GM23338 (cell line): Measurements from ENCODE around the gene NDC80. TPM values are rescaled to one million over a fixed set of nuclear protein-coding genes. Genes with fewer than 3 reads are reported as not detected.

Experiments used
- ATAC-seq: fragments of 200-7000 bp; cut with Tn5 transposase; 3 replicates; pipeline ENCODE4 v1.9.1; 2020
- DNase-seq: peaks from one replicate; pipeline ENCODE4 v3.0.0-alpha.2; 2015; ENCODE audit warnings: low spot score
- H2AFZ ChIP-seq: fragments of 200-600 bp; sonication (generic); 2 replicates; pipeline ENCODE4 v1.8.0; 2016; ENCODE audit warnings: antibody characterized with exemption, mild to moderate bottlenecking, moderate library complexity
- H3F3A ChIP-seq: fragments of 200-600 bp; sonication (generic); replicated peaks from 2 replicates; pipeline ENCODE4 v1.8.0; 2017; ENCODE audit warnings: antibody characterized with exemption, mixed run types, low read depth
- H3K27ac ChIP-seq: fragments of 200-600 bp; sonication (generic); 2 replicates; pipeline ENCODE4 v1.6.1; 2016; ENCODE audit warnings: low read depth
- H3K27me3 ChIP-seq: fragments of 200-600 bp; sonication (generic); 2 replicates; pipeline ENCODE4 v1.8.0; 2016; ENCODE audit warnings: mild to moderate bottlenecking, mixed run types, moderate library complexity; ENCODE audit not compliant: insufficient read depth
- H3K36me3 ChIP-seq: fragments of 200-600 bp; sonication (generic); 2 replicates; pipeline ENCODE4 v1.8.0; 2016; ENCODE audit warnings: mild to moderate bottlenecking; ENCODE audit not compliant: insufficient read depth
- H3K4me1 ChIP-seq: fragments of 200-600 bp; sonication (generic); 2 replicates; pipeline ENCODE4 v1.8.0; 2016; ENCODE audit warnings: mild to moderate bottlenecking, moderate library complexity; ENCODE audit not compliant: insufficient read depth
- H3K4me2 ChIP-seq: fragments of 200-600 bp; sonication (generic); 2 replicates; pipeline ENCODE4 v1.7.1; 2017; ENCODE audit warnings: mixed run types
- H3K4me3 ChIP-seq: fragments of 200-600 bp; sonication (generic); 2 replicates; pipeline ENCODE4 v1.6.1; 2016; ENCODE audit warnings: mixed run types
- H3K79me2 ChIP-seq: fragments of 200-600 bp; sonication (generic); replicated peaks from 2 replicates; pipeline ENCODE4 v1.8.0; 2017; ENCODE audit warnings: mild to moderate bottlenecking; ENCODE audit not compliant: insufficient read depth
- H3K9me2 ChIP-seq: fragments of 200-600 bp; sonication (generic); 2 replicates; pipeline ENCODE4 v1.8.0; 2017; ENCODE audit not compliant: insufficient read depth
- H4K20me1 ChIP-seq: fragments of 200-600 bp; sonication (generic); replicated peaks from 2 replicates; pipeline ENCODE4 v1.8.0; 2017; ENCODE audit warnings: mild to moderate bottlenecking; ENCODE audit not compliant: insufficient read depth
- H3K27ac Mint-ChIP-seq: 2 replicates; pipeline ENCODE4 v1.8.0; 2020; ENCODE audit warnings: inconsistent platforms, mild to moderate bottlenecking, moderate library complexity, mixed read lengths
- H3K27me3 Mint-ChIP-seq: 3 replicates; pipeline ENCODE4 v1.8.0; 2022; ENCODE audit warnings: low read depth, mild to moderate bottlenecking, moderate library complexity, mixed read lengths, inconsistent platforms; ENCODE audit not compliant: insufficient read depth, poor library complexity
- H3K36me3 Mint-ChIP-seq: 3 replicates; pipeline ENCODE4 v1.8.0; 2021; ENCODE audit warnings: low read depth, mild to moderate bottlenecking, inconsistent platforms, moderate library complexity, mixed read lengths
- H3K4me1 Mint-ChIP-seq: 3 replicates; pipeline ENCODE4 v1.8.0; 2020; ENCODE audit warnings: mild to moderate bottlenecking, inconsistent platforms, mixed read lengths
- H3K4me3 Mint-ChIP-seq: 3 replicates; pipeline ENCODE4 v1.8.0; 2021; ENCODE audit warnings: moderate library complexity, mild to moderate bottlenecking, inconsistent platforms, mixed read lengths
- H3K9me3 Mint-ChIP-seq: 3 replicates; pipeline ENCODE4 v1.8.0; 2020; ENCODE audit warnings: moderate library complexity, mild to moderate bottlenecking, inconsistent platforms, mixed read lengths
- EZH2 ChIP-seq: fragments of 200-600 bp; sonication (generic); IDR thresholded peaks from one replicate; pipeline ENCODE4 v1.8.0; 2017; ENCODE audit warnings: antibody characterized with exemption, mild to moderate bottlenecking, low read depth; ENCODE audit not compliant: unreplicated experiment
- EZH2phosphoT487 ChIP-seq: fragments of 200-600 bp; sonication (generic); IDR thresholded peaks from one replicate; pipeline ENCODE4 v1.8.1; 2018; ENCODE audit warnings: antibody characterized with exemption; ENCODE audit not compliant: unreplicated experiment
- NANOG ChIP-seq: IDR thresholded peaks from 2 replicates; pipeline ENCODE4 v1.6.1; 2016; ENCODE audit warnings: antibody characterized with exemption, borderline replicate concordance
- POLR2AphosphoS5 ChIP-seq: IDR thresholded peaks from 2 replicates; pipeline ENCODE4 v1.6.1; 2016; ENCODE audit warnings: antibody characterized with exemption, low read depth
- STAT1 ChIP-seq: IDR thresholded peaks from one replicate; pipeline ENCODE4 v1.6.1; 2016; ENCODE audit warnings: antibody characterized with exemption; ENCODE audit not compliant: unreplicated experiment
- ZNF331 ChIP-seq: fragments of 250-450 bp; sonication (Bioruptor Pico); IDR thresholded peaks from 2 replicates; pipeline ENCODE4 v1.5.0; 2020; ENCODE audit warnings: low read depth, mild to moderate bottlenecking, moderate library complexity
- polyA plus RNA-seq: library from polyadenylated mRNA; unstranded; fragments of >200 nt; fragmentation: Nextera tagmentation; extraction: Ambion mirVana; gene quantifications from 2 replicates; pipeline ENCODE4 v1.2.1, GENCODE V29; 2016
- total RNA-seq: library from RNA; depleted of rRNA; stranded (reverse); fragments of >200 nt; shearing (Covaris generic); gene quantifications from 2 replicates; pipeline ENCODE4 v1.2.3, GENCODE V29; 2014
- TF ChIP-seq, protein P1 (sequence below): IDR thresholded peaks from 2 replicates; pipeline ENCODE4 v1.6.1; 2016; ENCODE audit warnings: antibody characterized with exemption
- TF ChIP-seq, protein P2 (sequence below): IDR thresholded peaks from one replicate; pipeline ENCODE4 v1.6.1; 2018; ENCODE audit warnings: antibody characterized with exemption; ENCODE audit not compliant: unreplicated experiment
- TF ChIP-seq, protein P3 (sequence below), 2 experiments: fragments of 200-600 bp in 1 of 2; sonication (generic) in 1 of 2; conservative IDR thresholded peaks; 2 replicates each; pipeline versions ENCODE4 v1.5.1 to v1.6.1; 2016 to 2017; ENCODE audit warnings: antibody characterized with exemption in 2 of 2, low read depth in 2 of 2, mild to moderate bottlenecking in 2 of 2, moderate library complexity in 1 of 2

Gene NDC80
- total and polyA plus RNA-seq, 2 experiments from 2014 or later = 36.6 to 58.4 TPM

DNA sequence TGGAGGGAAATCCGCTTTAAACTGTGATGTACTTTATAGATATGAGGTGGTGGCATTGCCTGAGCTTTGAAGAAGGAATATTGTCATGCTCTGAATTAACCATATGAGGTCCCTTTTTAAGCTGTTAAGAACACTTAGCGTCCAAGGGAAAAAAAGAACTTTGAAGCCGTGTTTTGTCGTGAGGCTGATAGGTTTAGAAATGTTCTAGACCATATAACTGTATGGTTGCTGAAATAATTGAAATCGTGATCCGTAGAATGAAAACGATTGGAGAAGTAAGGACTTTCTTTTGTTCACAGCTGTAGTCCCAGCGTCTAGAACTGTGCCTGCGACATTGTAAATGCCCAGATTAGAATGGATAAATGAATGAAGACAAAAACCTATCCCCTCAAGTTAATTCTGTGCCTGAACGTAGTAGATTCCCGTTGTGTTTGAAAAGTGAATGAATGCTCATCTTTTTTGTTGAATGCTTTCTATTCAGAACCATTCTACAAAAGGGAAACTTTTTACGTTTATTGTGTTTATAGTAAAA lies 85.7 kb downstream of the NDC80 start:
- no peak for TF ChIP-seq STAT1
- TF ChIP-seq, protein P1, sequence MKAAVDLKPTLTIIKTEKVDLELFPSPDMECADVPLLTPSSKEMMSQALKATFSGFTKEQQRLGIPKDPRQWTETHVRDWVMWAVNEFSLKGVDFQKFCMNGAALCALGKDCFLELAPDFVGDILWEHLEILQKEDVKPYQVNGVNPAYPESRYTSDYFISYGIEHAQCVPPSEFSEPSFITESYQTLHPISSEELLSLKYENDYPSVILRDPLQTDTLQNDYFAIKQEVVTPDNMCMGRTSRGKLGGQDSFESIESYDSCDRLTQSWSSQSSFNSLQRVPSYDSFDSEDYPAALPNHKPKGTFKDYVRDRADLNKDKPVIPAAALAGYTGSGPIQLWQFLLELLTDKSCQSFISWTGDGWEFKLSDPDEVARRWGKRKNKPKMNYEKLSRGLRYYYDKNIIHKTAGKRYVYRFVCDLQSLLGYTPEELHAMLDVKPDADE = no peak
- TF ChIP-seq, protein P2, sequence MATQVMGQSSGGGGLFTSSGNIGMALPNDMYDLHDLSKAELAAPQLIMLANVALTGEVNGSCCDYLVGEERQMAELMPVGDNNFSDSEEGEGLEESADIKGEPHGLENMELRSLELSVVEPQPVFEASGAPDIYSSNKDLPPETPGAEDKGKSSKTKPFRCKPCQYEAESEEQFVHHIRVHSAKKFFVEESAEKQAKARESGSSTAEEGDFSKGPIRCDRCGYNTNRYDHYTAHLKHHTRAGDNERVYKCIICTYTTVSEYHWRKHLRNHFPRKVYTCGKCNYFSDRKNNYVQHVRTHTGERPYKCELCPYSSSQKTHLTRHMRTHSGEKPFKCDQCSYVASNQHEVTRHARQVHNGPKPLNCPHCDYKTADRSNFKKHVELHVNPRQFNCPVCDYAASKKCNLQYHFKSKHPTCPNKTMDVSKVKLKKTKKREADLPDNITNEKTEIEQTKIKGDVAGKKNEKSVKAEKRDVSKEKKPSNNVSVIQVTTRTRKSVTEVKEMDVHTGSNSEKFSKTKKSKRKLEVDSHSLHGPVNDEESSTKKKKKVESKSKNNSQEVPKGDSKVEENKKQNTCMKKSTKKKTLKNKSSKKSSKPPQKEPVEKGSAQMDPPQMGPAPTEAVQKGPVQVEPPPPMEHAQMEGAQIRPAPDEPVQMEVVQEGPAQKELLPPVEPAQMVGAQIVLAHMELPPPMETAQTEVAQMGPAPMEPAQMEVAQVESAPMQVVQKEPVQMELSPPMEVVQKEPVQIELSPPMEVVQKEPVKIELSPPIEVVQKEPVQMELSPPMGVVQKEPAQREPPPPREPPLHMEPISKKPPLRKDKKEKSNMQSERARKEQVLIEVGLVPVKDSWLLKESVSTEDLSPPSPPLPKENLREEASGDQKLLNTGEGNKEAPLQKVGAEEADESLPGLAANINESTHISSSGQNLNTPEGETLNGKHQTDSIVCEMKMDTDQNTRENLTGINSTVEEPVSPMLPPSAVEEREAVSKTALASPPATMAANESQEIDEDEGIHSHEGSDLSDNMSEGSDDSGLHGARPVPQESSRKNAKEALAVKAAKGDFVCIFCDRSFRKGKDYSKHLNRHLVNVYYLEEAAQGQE = no peak
- TF ChIP-seq POLR2AphosphoS5 = no peak
- TF ChIP-seq ZNF331 (CRISPR knock-in tag) = no peak
- no peak for TF ChIP-seq EZH2phosphoT487
- TF ChIP-seq EZH2 = no peak
- no peak for TF ChIP-seq NANOG
- TF ChIP-seq, protein P3, sequence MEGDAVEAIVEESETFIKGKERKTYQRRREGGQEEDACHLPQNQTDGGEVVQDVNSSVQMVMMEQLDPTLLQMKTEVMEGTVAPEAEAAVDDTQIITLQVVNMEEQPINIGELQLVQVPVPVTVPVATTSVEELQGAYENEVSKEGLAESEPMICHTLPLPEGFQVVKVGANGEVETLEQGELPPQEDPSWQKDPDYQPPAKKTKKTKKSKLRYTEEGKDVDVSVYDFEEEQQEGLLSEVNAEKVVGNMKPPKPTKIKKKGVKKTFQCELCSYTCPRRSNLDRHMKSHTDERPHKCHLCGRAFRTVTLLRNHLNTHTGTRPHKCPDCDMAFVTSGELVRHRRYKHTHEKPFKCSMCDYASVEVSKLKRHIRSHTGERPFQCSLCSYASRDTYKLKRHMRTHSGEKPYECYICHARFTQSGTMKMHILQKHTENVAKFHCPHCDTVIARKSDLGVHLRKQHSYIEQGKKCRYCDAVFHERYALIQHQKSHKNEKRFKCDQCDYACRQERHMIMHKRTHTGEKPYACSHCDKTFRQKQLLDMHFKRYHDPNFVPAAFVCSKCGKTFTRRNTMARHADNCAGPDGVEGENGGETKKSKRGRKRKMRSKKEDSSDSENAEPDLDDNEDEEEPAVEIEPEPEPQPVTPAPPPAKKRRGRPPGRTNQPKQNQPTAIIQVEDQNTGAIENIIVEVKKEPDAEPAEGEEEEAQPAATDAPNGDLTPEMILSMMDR (conservative IDR thresholded peaks at IDR 0.05; ENCODE audit: low read depth in 2 of 2) = no peak
- no peak overlapping the region for H3K27ac ChIP-seq
- H2AFZ ChIP-seq = no peak overlapping the region

More for the DNA sequence above, 85.7 kb downstream of the NDC80 start:
- Histone ChIP-seq H3F3A (no peaks in the 10 kb centered on the region; the same call in 1 of the 2 replicates), H3K4me2 (peak overlapping the region; percentile 94), H3K9me2 (no peaks in the 10 kb centered on the region), H4K20me1 (peaks cover 34% of the 10 kb centered on the region), H3K4me1 (peaks cover 19% of the 10 kb centered on the region), H3K27me3 (peaks cover 54% of the 10 kb centered on the region), H3K79me2 (peaks cover 57% of the 10 kb centered on the region), H3K36me3 (0 out of 2 replicates have a peak, but pooled peaks cover 3% of the 10 kb centered on the region), H3K4me3 (peak overlapping the region; percentile 85)
- no peak for DNase-seq
- H3K36me3 Mint-ChIP-seq = peaks cover 15% of the 10 kb centered on the region
- peak overlapping the region; percentile 94 for H3K4me3 Mint-ChIP-seq
- H3K4me1 Mint-ChIP-seq = peaks cover 21% of the 10 kb centered on the region
- no peaks in the 10 kb centered on the region for H3K9me3 Mint-ChIP-seq
- H3K27me3 Mint-ChIP-seq = peaks cover 32% of the 10 kb centered on the region
- ATAC-seq = no peak
- H3K27ac Mint-ChIP-seq = no peak overlapping the region; the same call in 1 of the 2 replicates
